HepG2 (cell line): ENCODE data around the gene IL32. TPM values are rescaled to one million over a fixed set of nuclear protein-coding genes. Genes with fewer than 3 reads are reported as not detected.

Source experiments
- BRCA1 ChIP-seq: sonication (generic); formaldehyde crosslinking; IDR thresholded peaks from 2 replicates; pipeline ENCODE4 v1.4.0; 2020; ENCODE audit warnings: missing genetic modification reagents
- HMG20A ChIP-seq: IDR thresholded peaks from 2 replicates; pipeline ENCODE4 v1.6.1; 2016; ENCODE audit warnings: borderline replicate concordance
- KAT2B ChIP-seq: fragments of 150-350 bp; IDR thresholded peaks from 2 replicates; pipeline ENCODE4 v1.6.1; 2014; ENCODE audit warnings: low read depth, low read length, borderline replicate concordance
- KDM3A ChIP-seq: IDR thresholded peaks from 2 replicates; pipeline ENCODE4 v1.6.1; 2018; ENCODE audit warnings: low read depth, missing compliant biosample characterization
- KMT2B ChIP-seq: IDR thresholded peaks from 2 replicates; pipeline ENCODE4 v1.6.1; 2016; ENCODE audit warnings: missing genetic modification reagents, missing compliant biosample characterization
- NKX3-1 ChIP-seq: sonication (generic); formaldehyde crosslinking; IDR thresholded peaks from 2 replicates; pipeline ENCODE4 v1.5.0; 2020; ENCODE audit warnings: missing genetic modification reagents
- REPIN1 ChIP-seq: sonication (generic); formaldehyde crosslinking; IDR thresholded peaks from 2 replicates; pipeline ENCODE4 v1.8.0; 2022; ENCODE audit warnings: missing genetic modification reagents, low read depth, mild to moderate bottlenecking, borderline replicate concordance
- ZBTB38 ChIP-seq: sonication (generic); formaldehyde crosslinking; IDR thresholded peaks from 2 replicates; pipeline ENCODE4 v1.5.1; 2020; ENCODE audit warnings: mild to moderate bottlenecking, missing genetic modification reagents
- ZNF354B ChIP-seq: sonication (generic); formaldehyde crosslinking; IDR thresholded peaks from 2 replicates; pipeline ENCODE4 v1.8.0; 2022; ENCODE audit warnings: mild to moderate bottlenecking, missing genetic modification reagents
- ZNF367 ChIP-seq: sonication (generic); formaldehyde crosslinking; IDR thresholded peaks from 2 replicates; pipeline ENCODE4 v1.4.0; 2020; ENCODE audit warnings: missing genetic modification reagents, borderline replicate concordance
- ZNF431 ChIP-seq: sonication (generic); formaldehyde crosslinking; IDR thresholded peaks from 2 replicates; pipeline ENCODE4 v1.9.0; 2022; ENCODE audit warnings: missing genetic modification reagents, low read depth, mild to moderate bottlenecking, borderline replicate concordance
- ZNF564 ChIP-seq: sonication (generic); formaldehyde crosslinking; IDR thresholded peaks from 2 replicates; pipeline ENCODE4 v1.8.1; 2023; ENCODE audit warnings: mild to moderate bottlenecking, missing genetic modification reagents
- polyA plus RNA-seq, 8 experiments: library from polyadenylated mRNA; depleted of rRNA in 3 of 8; stranded (reverse) in 7 of 8; unstranded in 1 of 8; fragments of >200 nt; fragmentation: Illumina TruSeq in 4 of 8; extraction: Trizol in 4 of 8; gene quantifications; 2 replicates each; pipeline versions ENCODE4 v1.2.1 to v1.2.3, GENCODE V29; 2011 to 2016; ENCODE audit warnings: low read depth in 4 of 8, missing spikeins in 1 of 8, mixed read lengths in 1 of 8; ENCODE audit not compliant: insufficient read depth in 1 of 8
- total RNA-seq, 5 experiments: library from RNA; depleted of rRNA; stranded (reverse); fragments of >200 nt; fragmentation: Illumina TruSeq; extraction: Trizol; gene quantifications; 2 replicates each; pipeline ENCODE4 v1.2.3, GENCODE V29; 2016; ENCODE audit warnings: low read depth in 1 of 5
- TF ChIP-seq, protein P1 (sequence below): sonication (generic); formaldehyde crosslinking; IDR thresholded peaks from 2 replicates; pipeline ENCODE4 v1.4.0; 2020; ENCODE audit warnings: missing genetic modification reagents
- TF ChIP-seq, protein P2 (sequence below): sonication (generic); formaldehyde crosslinking; IDR thresholded peaks from 2 replicates; pipeline ENCODE4 v1.5.1; 2020; ENCODE audit warnings: mild to moderate bottlenecking, moderate library complexity, missing genetic modification reagents
- TF ChIP-seq, protein P3 (sequence below): sonication (generic); formaldehyde crosslinking; IDR thresholded peaks from 2 replicates; pipeline ENCODE4 v1.4.0; 2020; ENCODE audit warnings: missing genetic modification reagents; ENCODE audit errors: not compliant biosample characterization
- TF ChIP-seq, protein P4 (sequence below): IDR thresholded peaks from 2 replicates; pipeline ENCODE4 v1.6.1; 2012; ENCODE audit warnings: inconsistent platforms
- TF ChIP-seq, protein P5 (sequence below): sonication (generic); formaldehyde crosslinking; IDR thresholded peaks from 2 replicates; pipeline ENCODE4 v1.4.0; 2020; ENCODE audit warnings: missing genetic modification reagents
- TF ChIP-seq, protein P6 (sequence below): sonication (generic); formaldehyde crosslinking; IDR thresholded peaks from 2 replicates; pipeline ENCODE4 v1.5.0; 2020; ENCODE audit warnings: mild to moderate bottlenecking, missing genetic modification reagents, borderline replicate concordance
- TF ChIP-seq, protein P7 (sequence below), 2 experiments: fragments of 450-650 bp in 1 of 2; sonication (generic) in 1 of 2; formaldehyde crosslinking; IDR thresholded peaks; 2 replicates each; pipeline versions ENCODE4 v1.5.0 to v1.8.0; 2020 to 2022; ENCODE audit warnings: mild to moderate bottlenecking in 1 of 2, missing genetic modification reagents in 1 of 2

Gene IL32
- total and polyA plus RNA-seq, 2 of the 13 experiments (the other 11 are each of a cell fraction or from before 2014, with no cell fraction given), result 115 to 165 TPM

DNA sequence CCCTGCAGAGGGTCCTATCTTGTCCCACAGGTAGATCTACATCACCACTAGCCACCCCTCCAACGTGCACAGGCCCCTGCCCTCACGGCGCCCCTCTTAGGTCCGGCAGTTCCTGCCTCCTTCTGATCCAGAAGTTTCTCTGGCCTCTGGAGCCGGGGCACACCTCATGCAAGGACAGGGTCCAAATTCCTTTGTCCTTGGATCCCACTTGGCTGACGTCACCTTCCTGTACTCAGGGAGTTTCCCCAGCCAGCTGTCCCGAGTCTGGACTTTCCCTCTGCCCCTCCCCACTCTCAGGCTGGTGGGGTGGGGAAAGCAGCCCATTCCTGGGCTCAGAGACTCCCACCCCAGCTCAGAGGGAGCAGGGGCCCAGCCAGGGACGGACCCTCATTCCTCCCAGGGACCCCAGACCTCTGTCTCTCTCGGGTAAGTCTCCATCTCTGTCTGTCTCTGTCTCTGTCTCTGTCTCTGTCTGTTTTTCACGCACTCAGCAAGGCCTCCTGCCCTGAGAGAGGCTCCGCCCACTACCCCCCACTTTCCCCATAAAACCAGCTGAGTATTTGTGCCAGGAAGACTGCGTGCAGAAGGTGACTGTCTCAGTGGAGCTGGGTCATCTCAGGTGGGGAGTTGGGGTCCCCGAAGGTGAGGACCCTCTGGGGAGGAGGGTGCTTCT, at the start of gene IL32 (continued):
- TF ChIP-seq, protein P1, sequence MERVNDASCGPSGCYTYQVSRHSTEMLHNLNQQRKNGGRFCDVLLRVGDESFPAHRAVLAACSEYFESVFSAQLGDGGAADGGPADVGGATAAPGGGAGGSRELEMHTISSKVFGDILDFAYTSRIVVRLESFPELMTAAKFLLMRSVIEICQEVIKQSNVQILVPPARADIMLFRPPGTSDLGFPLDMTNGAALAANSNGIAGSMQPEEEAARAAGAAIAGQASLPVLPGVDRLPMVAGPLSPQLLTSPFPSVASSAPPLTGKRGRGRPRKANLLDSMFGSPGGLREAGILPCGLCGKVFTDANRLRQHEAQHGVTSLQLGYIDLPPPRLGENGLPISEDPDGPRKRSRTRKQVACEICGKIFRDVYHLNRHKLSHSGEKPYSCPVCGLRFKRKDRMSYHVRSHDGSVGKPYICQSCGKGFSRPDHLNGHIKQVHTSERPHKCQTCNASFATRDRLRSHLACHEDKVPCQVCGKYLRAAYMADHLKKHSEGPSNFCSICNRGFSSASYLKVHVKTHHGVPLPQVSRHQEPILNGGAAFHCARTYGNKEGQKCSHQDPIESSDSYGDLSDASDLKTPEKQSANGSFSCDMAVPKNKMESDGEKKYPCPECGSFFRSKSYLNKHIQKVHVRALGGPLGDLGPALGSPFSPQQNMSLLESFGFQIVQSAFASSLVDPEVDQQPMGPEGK (CRISPR knock-in tag), result peak; percentile 93
- TF ChIP-seq KMT2B (no peak), BRCA1 (no peak), ZNF431 (CRISPR knock-in tag) (0 out of 2 replicates have a peak, but pooled peaks have one; percentile 45), KDM3A (0 out of 2 replicates have a peak, but pooled peaks have one; percentile 48), ZNF564 (0 out of 2 replicates have a peak, but pooled peaks have one; percentile 57), NKX3-1 (peak; percentile 55; the same call in 1 of the 2 replicates), HMG20A (peak; percentile 45; the same call in 1 of the 2 replicates), REPIN1 (CRISPR knock-in tag) (no peak; the same call in 1 of the 2 replicates), ZNF354B (no peak), KAT2B (no peak), ZNF367 (CRISPR knock-in tag) (no peak), ZBTB38 (CRISPR knock-in tag) (0 out of 2 replicates have a peak, but pooled peaks have one; percentile 41)
- TF ChIP-seq, protein P2, sequence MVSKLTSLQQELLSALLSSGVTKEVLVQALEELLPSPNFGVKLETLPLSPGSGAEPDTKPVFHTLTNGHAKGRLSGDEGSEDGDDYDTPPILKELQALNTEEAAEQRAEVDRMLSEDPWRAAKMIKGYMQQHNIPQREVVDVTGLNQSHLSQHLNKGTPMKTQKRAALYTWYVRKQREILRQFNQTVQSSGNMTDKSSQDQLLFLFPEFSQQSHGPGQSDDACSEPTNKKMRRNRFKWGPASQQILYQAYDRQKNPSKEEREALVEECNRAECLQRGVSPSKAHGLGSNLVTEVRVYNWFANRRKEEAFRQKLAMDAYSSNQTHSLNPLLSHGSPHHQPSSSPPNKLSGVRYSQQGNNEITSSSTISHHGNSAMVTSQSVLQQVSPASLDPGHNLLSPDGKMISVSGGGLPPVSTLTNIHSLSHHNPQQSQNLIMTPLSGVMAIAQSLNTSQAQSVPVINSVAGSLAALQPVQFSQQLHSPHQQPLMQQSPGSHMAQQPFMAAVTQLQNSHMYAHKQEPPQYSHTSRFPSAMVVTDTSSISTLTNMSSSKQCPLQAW, result peak; percentile 74; the same call in 1 of the 2 replicates
- TF ChIP-seq, protein P3, sequence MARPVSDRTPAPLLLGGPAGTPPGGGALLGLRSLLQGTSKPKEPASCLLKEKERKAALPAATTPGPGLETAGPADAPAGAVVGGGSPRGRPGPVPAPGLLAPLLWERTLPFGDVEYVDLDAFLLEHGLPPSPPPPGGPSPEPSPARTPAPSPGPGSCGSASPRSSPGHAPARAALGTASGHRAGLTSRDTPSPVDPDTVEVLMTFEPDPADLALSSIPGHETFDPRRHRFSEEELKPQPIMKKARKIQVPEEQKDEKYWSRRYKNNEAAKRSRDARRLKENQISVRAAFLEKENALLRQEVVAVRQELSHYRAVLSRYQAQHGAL (CRISPR knock-in tag), result no peak
- TF ChIP-seq, protein P4, sequence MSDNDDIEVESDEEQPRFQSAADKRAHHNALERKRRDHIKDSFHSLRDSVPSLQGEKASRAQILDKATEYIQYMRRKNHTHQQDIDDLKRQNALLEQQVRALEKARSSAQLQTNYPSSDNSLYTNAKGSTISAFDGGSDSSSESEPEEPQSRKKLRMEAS, result peak; percentile 82
- TF ChIP-seq, protein P5, sequence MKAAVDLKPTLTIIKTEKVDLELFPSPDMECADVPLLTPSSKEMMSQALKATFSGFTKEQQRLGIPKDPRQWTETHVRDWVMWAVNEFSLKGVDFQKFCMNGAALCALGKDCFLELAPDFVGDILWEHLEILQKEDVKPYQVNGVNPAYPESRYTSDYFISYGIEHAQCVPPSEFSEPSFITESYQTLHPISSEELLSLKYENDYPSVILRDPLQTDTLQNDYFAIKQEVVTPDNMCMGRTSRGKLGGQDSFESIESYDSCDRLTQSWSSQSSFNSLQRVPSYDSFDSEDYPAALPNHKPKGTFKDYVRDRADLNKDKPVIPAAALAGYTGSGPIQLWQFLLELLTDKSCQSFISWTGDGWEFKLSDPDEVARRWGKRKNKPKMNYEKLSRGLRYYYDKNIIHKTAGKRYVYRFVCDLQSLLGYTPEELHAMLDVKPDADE (CRISPR knock-in tag), result no peak
- TF ChIP-seq, protein P6, sequence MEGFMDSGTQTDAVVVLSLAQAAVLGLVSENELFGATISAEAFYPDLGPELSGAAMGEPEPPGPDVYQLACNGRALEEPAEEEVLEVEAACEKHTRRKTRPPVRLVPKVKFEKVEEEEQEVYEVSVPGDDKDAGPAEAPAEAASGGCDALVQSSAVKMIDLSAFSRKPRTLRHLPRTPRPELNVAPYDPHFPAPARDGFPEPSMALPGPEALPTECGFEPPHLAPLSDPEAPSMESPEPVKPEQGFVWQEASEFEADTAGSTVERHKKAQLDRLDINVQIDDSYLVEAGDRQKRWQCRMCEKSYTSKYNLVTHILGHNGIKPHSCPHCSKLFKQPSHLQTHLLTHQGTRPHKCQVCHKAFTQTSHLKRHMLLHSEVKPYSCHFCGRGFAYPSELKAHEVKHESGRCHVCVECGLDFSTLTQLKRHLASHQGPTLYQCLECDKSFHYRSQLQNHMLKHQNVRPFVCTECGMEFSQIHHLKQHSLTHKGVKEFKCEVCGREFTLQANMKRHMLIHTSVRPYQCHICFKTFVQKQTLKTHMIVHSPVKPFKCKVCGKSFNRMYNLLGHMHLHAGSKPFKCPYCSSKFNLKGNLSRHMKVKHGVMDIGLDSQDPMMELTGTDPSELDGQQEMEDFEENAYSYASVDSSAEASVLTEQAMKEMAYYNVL (CRISPR knock-in tag), result no peak
- TF ChIP-seq, protein P7, sequence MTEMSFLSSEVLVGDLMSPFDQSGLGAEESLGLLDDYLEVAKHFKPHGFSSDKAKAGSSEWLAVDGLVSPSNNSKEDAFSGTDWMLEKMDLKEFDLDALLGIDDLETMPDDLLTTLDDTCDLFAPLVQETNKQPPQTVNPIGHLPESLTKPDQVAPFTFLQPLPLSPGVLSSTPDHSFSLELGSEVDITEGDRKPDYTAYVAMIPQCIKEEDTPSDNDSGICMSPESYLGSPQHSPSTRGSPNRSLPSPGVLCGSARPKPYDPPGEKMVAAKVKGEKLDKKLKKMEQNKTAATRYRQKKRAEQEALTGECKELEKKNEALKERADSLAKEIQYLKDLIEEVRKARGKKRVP (CRISPR knock-in tag; IDR thresholded peaks at IDR 0.05), result peak in 1 of 2 experiments; percentile 60; a peak in 2 of 4 replicates
